HL-60 (cell line): ENCODE measurements around the gene SLC24A3.

Experiments
- DNase-seq, 2 experiments: peaks; one replicate each; pipeline ENCODE4 v3.0.0-alpha.2; 2010 to 2020; ENCODE audit warnings: low read depth in 1 of 2, low spot score in 1 of 2
- H3K27ac ChIP-seq: fragments of 250-450 bp; sonication (Bioruptor Pico); replicated peaks from 2 replicates; pipeline ENCODE4 v1.5.1; 2020; ENCODE audit warnings: mild to moderate bottlenecking, moderate library complexity
- H3K27me3 ChIP-seq: fragments of 250-450 bp; sonication (Bioruptor Pico); 2 replicates; pipeline ENCODE4 v1.5.1; 2021; ENCODE audit warnings: mild to moderate bottlenecking, moderate library complexity; ENCODE audit not compliant: insufficient read depth, poor library complexity, severe bottlenecking
- H3K4me3 ChIP-seq: replicated peaks from 2 replicates; pipeline ENCODE4 v1.5.1; 2011; ENCODE audit warnings: mild to moderate bottlenecking, control low read depth, low read length; ENCODE audit not compliant: insufficient read depth
- GABPA ChIP-seq: IDR thresholded peaks from 2 replicates; pipeline ENCODE4 v1.6.1; 2012; ENCODE audit warnings: low read depth
- POLR2AphosphoS5 ChIP-seq: IDR thresholded peaks from 2 replicates; pipeline ENCODE4 v1.6.1; 2012; ENCODE audit warnings: low read depth
- SPI1 ChIP-seq: IDR thresholded peaks from 2 replicates; pipeline ENCODE4 v1.6.1; 2012; ENCODE audit warnings: low read depth, mild to moderate bottlenecking, borderline replicate concordance
- TF ChIP-seq, protein P1 (sequence below): IDR thresholded peaks from one replicate; pipeline ENCODE4 v1.5.1; 2011; ENCODE audit warnings: low read length, control low read depth, inconsistent platforms; ENCODE audit not compliant: insufficient read depth
- TF ChIP-seq, protein P2 (sequence below): IDR thresholded peaks from 2 replicates; pipeline ENCODE4 v1.6.1; 2012; ENCODE audit warnings: low read depth; ENCODE audit not compliant: insufficient replicate concordance

The SLC24A3 gene

DNA sequence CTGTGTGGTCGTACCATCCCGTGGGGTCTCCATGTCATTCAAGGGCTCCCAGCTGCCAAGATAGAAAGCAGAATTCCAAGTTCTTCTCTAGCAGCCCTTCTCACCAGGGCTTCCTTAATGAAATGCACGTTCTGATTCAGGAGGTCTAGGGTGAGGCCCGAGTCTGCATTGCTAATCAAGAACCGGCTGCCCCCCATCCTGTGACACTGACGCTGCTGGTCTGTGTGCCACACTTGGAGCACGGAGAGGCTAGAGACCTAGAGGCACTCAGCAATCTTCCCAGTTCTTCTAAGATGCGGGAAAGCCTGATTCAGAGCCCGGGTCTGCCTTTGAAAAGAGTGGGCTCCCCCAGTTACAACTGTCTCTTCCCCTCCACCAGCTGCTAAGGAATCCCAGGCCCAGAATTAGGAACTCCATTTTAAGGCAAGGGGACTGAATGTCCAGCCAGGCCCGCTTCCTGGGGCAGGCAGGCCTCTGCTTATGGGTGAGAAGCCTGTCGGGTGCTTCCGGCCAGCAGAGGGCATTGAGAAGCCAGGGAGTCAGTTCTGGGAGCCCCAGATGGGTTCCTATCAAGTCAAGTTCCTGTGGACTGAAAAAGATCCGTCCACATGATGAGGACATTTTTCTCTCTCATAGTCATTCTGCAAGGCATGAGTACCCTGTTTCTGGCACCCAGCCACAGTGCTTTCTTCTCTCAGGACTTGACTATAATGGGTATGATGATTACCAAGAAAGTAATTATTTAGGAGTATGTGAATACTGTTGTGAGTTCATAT lies 475.8 kb downstream of the SLC24A3 start:
- TF ChIP-seq POLR2AphosphoS5 (no peak), SPI1 (no peak)
- TF ChIP-seq, protein P1, sequence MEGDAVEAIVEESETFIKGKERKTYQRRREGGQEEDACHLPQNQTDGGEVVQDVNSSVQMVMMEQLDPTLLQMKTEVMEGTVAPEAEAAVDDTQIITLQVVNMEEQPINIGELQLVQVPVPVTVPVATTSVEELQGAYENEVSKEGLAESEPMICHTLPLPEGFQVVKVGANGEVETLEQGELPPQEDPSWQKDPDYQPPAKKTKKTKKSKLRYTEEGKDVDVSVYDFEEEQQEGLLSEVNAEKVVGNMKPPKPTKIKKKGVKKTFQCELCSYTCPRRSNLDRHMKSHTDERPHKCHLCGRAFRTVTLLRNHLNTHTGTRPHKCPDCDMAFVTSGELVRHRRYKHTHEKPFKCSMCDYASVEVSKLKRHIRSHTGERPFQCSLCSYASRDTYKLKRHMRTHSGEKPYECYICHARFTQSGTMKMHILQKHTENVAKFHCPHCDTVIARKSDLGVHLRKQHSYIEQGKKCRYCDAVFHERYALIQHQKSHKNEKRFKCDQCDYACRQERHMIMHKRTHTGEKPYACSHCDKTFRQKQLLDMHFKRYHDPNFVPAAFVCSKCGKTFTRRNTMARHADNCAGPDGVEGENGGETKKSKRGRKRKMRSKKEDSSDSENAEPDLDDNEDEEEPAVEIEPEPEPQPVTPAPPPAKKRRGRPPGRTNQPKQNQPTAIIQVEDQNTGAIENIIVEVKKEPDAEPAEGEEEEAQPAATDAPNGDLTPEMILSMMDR, result peak; percentile 21
- peak; percentile 6 to 15 for DNase-seq
- Histone ChIP-seq H3K27me3 (no peaks in the 10 kb centered on the region), H3K27ac (no peak overlapping the region), H3K4me3 (no peak overlapping the region)

DNA sequence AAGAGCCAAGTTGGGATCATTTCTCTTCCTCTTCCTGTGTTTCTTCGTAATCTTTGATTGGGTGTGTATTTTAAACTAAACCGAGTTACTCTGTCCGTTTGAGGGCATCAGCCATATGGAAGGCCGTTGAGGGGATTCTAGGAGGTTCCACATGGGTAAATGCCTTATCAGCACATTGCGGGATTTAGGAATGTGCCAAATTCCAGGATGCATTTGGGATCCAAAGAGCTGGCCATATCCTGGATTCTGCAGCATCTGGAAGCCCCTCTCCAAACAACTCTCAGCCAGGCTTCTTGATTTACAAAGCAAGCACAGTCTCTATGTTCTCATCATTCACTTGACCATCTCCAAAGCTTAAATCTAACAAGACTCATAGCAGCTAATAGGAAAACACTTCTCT lies 478.0 kb downstream of the SLC24A3 start:
- no peaks in the 10 kb centered on the region for H3K27me3 ChIP-seq
- no peak overlapping the region for H3K4me3 ChIP-seq
- TF ChIP-seq SPI1, result no peak
- TF ChIP-seq, protein P2, sequence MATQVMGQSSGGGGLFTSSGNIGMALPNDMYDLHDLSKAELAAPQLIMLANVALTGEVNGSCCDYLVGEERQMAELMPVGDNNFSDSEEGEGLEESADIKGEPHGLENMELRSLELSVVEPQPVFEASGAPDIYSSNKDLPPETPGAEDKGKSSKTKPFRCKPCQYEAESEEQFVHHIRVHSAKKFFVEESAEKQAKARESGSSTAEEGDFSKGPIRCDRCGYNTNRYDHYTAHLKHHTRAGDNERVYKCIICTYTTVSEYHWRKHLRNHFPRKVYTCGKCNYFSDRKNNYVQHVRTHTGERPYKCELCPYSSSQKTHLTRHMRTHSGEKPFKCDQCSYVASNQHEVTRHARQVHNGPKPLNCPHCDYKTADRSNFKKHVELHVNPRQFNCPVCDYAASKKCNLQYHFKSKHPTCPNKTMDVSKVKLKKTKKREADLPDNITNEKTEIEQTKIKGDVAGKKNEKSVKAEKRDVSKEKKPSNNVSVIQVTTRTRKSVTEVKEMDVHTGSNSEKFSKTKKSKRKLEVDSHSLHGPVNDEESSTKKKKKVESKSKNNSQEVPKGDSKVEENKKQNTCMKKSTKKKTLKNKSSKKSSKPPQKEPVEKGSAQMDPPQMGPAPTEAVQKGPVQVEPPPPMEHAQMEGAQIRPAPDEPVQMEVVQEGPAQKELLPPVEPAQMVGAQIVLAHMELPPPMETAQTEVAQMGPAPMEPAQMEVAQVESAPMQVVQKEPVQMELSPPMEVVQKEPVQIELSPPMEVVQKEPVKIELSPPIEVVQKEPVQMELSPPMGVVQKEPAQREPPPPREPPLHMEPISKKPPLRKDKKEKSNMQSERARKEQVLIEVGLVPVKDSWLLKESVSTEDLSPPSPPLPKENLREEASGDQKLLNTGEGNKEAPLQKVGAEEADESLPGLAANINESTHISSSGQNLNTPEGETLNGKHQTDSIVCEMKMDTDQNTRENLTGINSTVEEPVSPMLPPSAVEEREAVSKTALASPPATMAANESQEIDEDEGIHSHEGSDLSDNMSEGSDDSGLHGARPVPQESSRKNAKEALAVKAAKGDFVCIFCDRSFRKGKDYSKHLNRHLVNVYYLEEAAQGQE, result no peak
- TF ChIP-seq, protein P1, result no peak
- no peak for TF ChIP-seq POLR2AphosphoS5
- TF ChIP-seq GABPA, result no peak
- DNase-seq, result no peak
- no peak overlapping the region for H3K27ac ChIP-seq

DNA sequence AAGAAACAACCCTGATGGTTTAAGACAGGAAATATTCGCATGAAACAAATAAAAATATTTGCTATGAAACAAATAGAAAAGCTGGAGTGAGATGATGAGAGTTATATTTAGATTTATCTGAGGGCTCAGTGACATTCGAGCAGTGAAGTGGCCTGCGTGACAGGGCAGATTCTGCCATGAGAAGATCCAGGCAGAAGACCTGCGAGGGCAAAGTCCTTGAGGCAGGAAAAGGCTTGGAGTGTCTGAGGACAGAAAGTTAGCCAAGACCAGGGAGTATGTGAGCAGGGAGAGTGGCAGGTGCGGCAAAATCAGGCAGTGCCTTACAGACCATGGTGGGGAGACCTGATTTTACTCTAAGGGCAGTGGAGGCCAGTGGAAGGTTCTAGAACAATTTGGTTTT lies 478.7 kb downstream of the SLC24A3 start:
- no peak overlapping the region for H3K27ac ChIP-seq
- H3K27me3 ChIP-seq, result no peaks in the 10 kb centered on the region
- TF ChIP-seq, protein P1, result no peak
- TF ChIP-seq POLR2AphosphoS5 (no peak), GABPA (no peak), SPI1 (no peak)
- TF ChIP-seq, protein P2, result no peak
- DNase-seq, result no peak
- no peak overlapping the region for H3K4me3 ChIP-seq
